ENCODE measurements around the gene LRRC3. TPM values are rescaled to one million over a fixed set of nuclear protein-coding genes. Genes with fewer than 3 reads are reported as not detected.

The LRRC3 gene
- total RNA-seq, 1 donor from 2014 or later = 1.7 TPM

GRCh38 chr21:44458971-44459711 is 3.8 kb downstream of the LRRC3 start:
- DNase-seq = no peak

GRCh38 chr21:44459712-44460440 is 4.6 kb downstream of the LRRC3 start:
- no peak for DNase-seq

- no peak for DNase-seq
Observed at GRCh38 chr21:44460441-44460755, 5.1 kb downstream of the LRRC3 start.

GRCh38 chr21:44461005-44461404 is 5.7 kb downstream of the LRRC3 start:
- DNase-seq = no peak

GRCh38 chr21:44461464-44462001 is 6.2 kb downstream of the LRRC3 start:
- no peak for DNase-seq

- DNase-seq = no peak
Observed at GRCh38 chr21:44462086-44462833, 7.0 kb downstream of the LRRC3 start.

- DNase-seq = no peak
Observed at GRCh38 chr21:44462834-44463200, 7.5 kb downstream of the LRRC3 start.

DNA sequence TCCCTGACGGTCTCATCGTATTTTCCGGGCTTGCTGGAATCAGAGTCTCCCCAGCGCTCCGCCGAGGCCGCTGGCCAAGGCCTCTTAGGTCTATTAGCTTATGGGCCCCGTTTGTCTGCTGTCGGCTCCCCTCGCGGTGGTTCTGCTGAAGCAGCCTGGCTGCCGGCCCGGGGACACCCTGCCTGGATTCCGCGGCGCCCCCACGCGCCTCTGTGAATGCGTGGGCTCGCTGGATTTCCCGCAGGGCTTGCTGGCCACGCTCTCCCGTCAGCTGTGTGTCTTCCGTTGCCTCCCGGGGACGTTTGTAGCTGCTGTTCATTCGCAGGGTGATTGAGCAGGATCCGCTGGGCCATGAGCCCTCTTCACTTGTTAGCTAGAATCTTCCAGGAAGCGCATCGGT is 8.4 kb downstream of the LRRC3 start:
- no peak for DNase-seq

DNA sequence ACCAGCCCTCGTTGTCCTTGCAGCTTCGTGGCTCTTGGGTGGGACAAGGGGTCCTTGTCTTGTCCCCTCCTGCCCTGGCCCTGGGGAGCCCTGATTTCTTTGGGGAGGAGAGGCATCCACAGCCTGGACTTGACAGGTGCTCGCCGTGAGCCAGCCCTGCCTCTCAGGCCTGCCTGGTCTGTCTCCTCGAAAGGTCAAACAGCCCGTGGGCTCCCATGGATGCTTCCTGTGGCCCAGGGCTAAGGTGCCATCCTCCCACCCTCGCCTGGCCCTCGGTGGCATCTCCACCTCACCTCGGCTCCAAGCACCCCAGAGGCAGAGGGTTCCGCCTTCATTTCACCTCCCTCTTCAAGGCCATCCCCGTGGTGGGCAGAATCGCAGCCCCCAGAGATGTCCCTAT is 9.0 kb downstream of the LRRC3 start:
- DNase-seq = no peak

- DNase-seq = no peak
Observed at GRCh38 chr21:44466351-44466954, 11.1 kb downstream of the LRRC3 start.

GRCh38 chr21:44466996-44467858 is 11.9 kb downstream of the LRRC3 start:
- no peak for DNase-seq

GRCh38 chr21:44467859-44468195 is 12.5 kb downstream of the LRRC3 start:
- DNase-seq = no peak

DNA sequence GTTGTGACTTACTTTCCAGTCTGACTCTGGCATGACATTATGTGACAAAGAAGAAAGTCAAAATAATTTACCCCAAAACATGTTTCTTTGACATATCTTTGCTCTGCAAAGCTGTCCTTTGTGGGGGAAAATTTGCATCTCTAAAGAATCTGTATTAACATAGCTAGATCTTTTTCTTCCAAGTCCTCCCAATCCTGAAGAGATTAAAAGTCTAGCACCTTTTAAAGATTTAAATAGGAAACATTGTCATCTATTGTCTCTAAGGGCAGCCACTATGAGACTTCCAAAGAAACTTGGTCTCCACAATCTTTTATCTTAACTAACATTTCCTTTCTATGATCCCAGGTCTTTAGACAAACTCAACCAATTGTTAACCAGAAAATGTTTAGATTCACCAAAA is 16.0 kb downstream of the LRRC3 start:
- no peak for DNase-seq

GRCh38 chr21:44471996-44472395 is 16.7 kb downstream of the LRRC3 start:
- peak; percentile 16 for DNase-seq

GRCh38 chr21:44473915-44474555 is 18.7 kb downstream of the LRRC3 start:
- no peak for DNase-seq

DNA sequence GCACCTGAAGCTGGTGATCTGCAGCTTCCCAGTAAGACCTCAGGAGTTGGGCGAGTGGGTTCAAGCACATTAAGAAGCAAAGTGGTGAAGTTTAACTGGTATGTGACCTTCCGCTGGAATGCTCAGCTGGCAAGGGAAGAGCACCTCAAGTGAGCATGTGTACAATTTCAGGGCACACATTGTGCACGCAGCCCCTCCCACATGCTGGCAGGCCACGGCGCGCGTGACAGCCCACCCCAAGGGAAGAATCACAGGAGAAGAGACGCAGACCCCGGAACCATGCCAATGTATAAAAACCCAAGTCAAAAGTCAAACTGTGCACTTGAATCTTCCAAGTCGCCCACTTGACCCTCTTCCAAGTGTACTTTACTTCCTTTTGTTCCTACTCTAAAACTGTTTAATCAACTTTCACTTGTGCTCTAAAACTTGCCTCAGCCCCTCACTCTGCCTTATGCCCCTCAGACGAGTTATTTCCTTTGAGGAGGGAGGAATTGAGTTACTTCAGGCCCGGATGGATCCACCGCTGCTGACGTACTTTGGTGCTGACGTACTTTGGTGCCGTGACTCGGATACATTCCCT is 20.0 kb downstream of the LRRC3 start:
- DNase-seq = no peak

- no peak for DNase-seq
Observed at GRCh38 chr21:44477131-44477530, 21.8 kb downstream of the LRRC3 start.

- DNase-seq = no peak
Observed at GRCh38 chr21:44477712-44478111, 22.4 kb downstream of the LRRC3 start.

DNA sequence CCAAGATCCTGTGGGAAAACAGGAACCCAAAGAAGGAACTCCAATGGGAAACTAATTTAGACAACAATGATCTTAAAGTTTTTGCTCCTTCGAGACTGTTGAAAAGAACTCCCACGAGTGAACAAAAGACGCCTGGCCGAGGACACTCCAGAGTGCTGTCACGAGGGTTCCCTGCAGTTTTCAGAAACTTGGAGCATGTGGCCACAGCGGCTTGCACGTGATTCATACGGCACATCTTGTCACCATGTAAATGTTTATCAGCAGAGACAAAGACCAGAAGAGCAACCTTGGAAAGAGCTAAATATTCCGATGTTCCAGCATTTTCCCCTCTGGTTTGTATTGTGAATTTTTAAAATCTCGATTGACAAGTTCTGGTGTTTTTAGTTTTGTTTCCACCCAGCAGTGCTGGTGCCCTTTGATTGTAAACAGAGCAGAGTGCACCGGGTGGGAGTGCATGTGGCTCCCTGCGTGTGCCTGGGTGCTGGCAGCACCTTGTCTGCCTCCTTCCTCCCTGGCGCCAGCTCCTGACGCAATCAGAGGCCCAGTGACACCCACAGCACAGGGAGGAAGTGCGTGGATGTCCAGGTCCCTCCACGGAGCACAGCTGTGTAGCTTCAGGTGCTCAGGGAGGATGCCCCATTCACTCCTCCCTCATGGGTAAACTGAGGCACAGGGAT is 23.0 kb downstream of the LRRC3 start:
- DNase-seq = no peak

DNA sequence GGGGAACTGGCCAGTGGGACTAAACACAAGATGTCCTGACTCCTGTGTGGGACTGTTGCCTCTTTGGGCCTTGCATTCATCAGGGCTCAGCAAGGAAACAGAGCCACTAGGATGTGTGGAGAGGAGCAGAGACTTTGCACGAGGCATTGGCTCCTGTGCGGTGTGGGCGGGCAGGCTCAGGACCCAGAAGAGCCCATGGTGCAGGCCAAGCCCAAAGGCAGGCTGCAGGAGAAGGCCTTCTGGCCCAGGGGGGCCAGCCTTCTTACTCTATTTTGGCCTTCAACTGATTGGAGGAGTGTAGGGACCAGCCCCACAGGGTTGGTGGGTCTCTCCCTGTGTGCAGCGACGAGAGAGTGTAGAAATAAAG is 23.5 kb downstream of the LRRC3 start:
- DNase-seq = no peak

Data from skin of body (tissue), 2 donors.